ENCODE measurements around the gene ARHGAP28. TPM values are rescaled to one million over a fixed set of nuclear protein-coding genes. Genes with fewer than 3 reads are reported as not detected.

ARHGAP28 gene
- polyA plus RNA-seq, 1 donor from 2014 or later, result 9.8 TPM

- Histone ChIP-seq H3K79me2 (replicated peaks; ENCODE audit: insufficient read depth, low read length) (no peaks in the 10 kb centered on the region), H3K9ac (ENCODE audit: low read length) (no peak overlapping the region), H4K20me1 (ENCODE audit: insufficient read depth) (no peaks in the 10 kb centered on the region), H3F3A (ENCODE audit: insufficient read depth, low read length, poor library complexity, severe bottlenecking) (no peaks in the 10 kb centered on the region), H3K27me3 (ENCODE audit: insufficient read depth, low read depth, low read length) (no peaks in the 10 kb centered on the region), H3K4me3 (ENCODE audit: low read length) (no peak overlapping the region), H3K9me2 (ENCODE audit: insufficient read depth, low read length) (no peaks in the 10 kb centered on the region), H3K36me3 (ENCODE audit: insufficient read depth, low read length) (peaks cover 8% of the 10 kb centered on the region), H3K9me3 (ENCODE audit: low read length) (peaks cover 13% of the 10 kb centered on the region), H3K27ac (ENCODE audit: low read length) (no peak overlapping the region), H3K4me2 (ENCODE audit: low read length) (no peak overlapping the region), H2AFZ (ENCODE audit: low read depth, low read length) (no peak overlapping the region)
- TF ChIP-seq REST (IDR thresholded peaks at IDR 0.05; ENCODE audit: borderline replicate concordance), result no peak
- no peak for TF ChIP-seq EP300 (conservative IDR thresholded peaks at IDR 0.05; ENCODE audit: poor library complexity, severe bottlenecking)
- no peak for TF ChIP-seq POLR2AphosphoS5 (IDR thresholded peaks at IDR 0.05)
- no peak for TF ChIP-seq TAF1 (IDR thresholded peaks at IDR 0.05; ENCODE audit: low read depth)
Observed at GRCh38 chr18:6855767-6856166, 126.3 kb downstream of the ARHGAP28 start.

GRCh38 chr18:6857300-6857699, 127.8 kb downstream of the ARHGAP28 start:
- no peaks in the 10 kb centered on the region for H4K20me1 ChIP-seq (ENCODE audit: insufficient read depth)
- H3K9ac ChIP-seq (ENCODE audit: low read length), result no peak overlapping the region
- H3K4me3 ChIP-seq (ENCODE audit: low read length), result no peak overlapping the region
- H3K79me2 ChIP-seq (replicated peaks; ENCODE audit: insufficient read depth, low read length), result no peaks in the 10 kb centered on the region
- no peaks in the 10 kb centered on the region for H3K36me3 ChIP-seq (ENCODE audit: insufficient read depth, low read length)
- no peaks in the 10 kb centered on the region for H3F3A ChIP-seq (ENCODE audit: insufficient read depth, low read length, poor library complexity, severe bottlenecking)
- no peaks in the 10 kb centered on the region for H3K9me2 ChIP-seq (ENCODE audit: insufficient read depth, low read length)
- no peaks in the 10 kb centered on the region for H3K27me3 ChIP-seq (ENCODE audit: insufficient read depth, low read depth, low read length)
- no peak overlapping the region for H3K4me2 ChIP-seq (ENCODE audit: low read length)
- no peak for TF ChIP-seq MXI1 (conservative IDR thresholded peaks at IDR 0.05; ENCODE audit: poor library complexity, severe bottlenecking)
- TF ChIP-seq CTCF (IDR thresholded peaks at IDR 0.05; ENCODE audit: poor library complexity, severe bottlenecking), result no peak
- TF ChIP-seq TAF1 (IDR thresholded peaks at IDR 0.05; ENCODE audit: low read depth), result no peak
- no peak for TF ChIP-seq SMC3 (conservative IDR thresholded peaks at IDR 0.05; ENCODE audit: poor library complexity)
- TF ChIP-seq RAD21 (conservative IDR thresholded peaks at IDR 0.05), result no peak
- no peak for TF ChIP-seq POLR2AphosphoS5 (IDR thresholded peaks at IDR 0.05)
- no peak for TF ChIP-seq EZH2 (IDR thresholded peaks at IDR 0.05; ENCODE audit: borderline replicate concordance, insufficient read depth, low read length, poor library complexity, severe bottlenecking)
- no peak for TF ChIP-seq EP300 (conservative IDR thresholded peaks at IDR 0.05; ENCODE audit: poor library complexity, severe bottlenecking)
- no peak for TF ChIP-seq REST (IDR thresholded peaks at IDR 0.05; ENCODE audit: borderline replicate concordance)
- no peak overlapping the region for H3K27ac ChIP-seq (ENCODE audit: low read length)
- H3K9me3 ChIP-seq (ENCODE audit: low read length), result peaks cover 8% of the 10 kb centered on the region
- H2AFZ ChIP-seq (ENCODE audit: low read depth, low read length), result no peak overlapping the region

Measured in neural cell (in vitro differentiated cells).